ENCODE data around the gene WASF3.

The WASF3 gene

DNA sequence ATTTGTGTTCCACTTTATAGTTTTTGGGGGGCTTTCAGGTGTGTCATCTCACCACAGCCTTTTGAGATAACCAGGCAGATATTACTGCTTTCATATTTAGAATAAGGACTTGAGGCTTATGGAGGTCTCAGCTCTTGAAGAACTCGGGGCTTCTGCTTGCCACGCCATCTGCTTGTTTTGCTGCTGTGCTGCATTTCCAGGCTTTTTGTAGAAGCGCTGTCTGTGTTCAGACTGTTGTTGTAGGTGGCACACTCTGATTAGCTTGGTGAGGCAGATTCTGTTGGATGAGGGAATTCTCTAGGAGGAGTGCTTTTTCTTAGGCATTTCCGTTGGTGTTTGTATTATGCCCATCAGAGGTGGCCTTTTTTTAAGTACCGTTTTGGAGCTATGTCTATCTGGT is 57.2 kb downstream of the WASF3 start:
- no peak overlapping the region for H3K27ac ChIP-seq
- no peak for TF ChIP-seq ZFX (IDR thresholded peaks at IDR 0.05)
- TF ChIP-seq, protein P1, sequence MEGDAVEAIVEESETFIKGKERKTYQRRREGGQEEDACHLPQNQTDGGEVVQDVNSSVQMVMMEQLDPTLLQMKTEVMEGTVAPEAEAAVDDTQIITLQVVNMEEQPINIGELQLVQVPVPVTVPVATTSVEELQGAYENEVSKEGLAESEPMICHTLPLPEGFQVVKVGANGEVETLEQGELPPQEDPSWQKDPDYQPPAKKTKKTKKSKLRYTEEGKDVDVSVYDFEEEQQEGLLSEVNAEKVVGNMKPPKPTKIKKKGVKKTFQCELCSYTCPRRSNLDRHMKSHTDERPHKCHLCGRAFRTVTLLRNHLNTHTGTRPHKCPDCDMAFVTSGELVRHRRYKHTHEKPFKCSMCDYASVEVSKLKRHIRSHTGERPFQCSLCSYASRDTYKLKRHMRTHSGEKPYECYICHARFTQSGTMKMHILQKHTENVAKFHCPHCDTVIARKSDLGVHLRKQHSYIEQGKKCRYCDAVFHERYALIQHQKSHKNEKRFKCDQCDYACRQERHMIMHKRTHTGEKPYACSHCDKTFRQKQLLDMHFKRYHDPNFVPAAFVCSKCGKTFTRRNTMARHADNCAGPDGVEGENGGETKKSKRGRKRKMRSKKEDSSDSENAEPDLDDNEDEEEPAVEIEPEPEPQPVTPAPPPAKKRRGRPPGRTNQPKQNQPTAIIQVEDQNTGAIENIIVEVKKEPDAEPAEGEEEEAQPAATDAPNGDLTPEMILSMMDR (conservative IDR thresholded peaks at IDR 0.05), result no peak

DNA sequence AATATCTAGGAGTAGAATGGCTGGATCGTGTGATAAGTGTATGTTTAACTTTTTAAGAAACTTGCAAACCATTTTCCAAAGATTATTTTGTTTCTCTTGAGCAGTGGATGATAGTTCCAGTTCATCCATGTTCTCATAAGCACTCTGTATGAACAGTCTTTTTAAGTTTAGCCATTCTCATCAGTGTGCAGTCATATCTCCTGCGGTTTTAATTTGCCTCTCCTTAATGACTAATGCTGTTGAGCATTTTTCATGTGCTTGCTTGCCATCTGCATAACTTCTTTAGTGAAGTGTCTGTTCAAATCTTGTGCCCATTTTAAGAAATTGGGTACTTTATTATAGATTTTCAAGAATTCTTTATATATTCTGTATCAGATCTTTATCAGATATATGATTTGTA is 58.6 kb downstream of the WASF3 start:
- TF ChIP-seq ZFX (IDR thresholded peaks at IDR 0.05), result no peak
- TF ChIP-seq, protein P1 (conservative IDR thresholded peaks at IDR 0.05), result no peak
- no peak overlapping the region for H3K27ac ChIP-seq

DNA sequence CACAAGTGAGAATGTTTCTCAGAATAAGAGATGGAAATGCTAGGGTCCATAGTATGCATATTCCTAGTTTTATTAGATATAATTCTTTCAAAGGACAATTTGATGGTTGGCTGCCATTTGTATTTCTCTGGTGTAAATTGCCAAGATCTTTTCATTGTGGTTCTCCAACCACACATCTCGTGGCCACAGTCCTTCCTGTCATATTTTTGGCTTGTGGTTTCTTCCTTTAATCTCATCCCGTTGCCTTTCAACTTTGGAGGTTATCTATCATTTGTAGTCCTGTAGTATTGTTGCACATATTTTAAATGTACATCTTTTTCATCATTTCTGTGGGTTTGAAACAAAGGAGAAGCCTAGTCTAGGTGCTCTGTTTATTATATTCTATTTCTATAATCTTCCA is 61.2 kb downstream of the WASF3 start:
- no peak for TF ChIP-seq ZFX (IDR thresholded peaks at IDR 0.05)
- no peak overlapping the region for H3K27ac ChIP-seq

DNA sequence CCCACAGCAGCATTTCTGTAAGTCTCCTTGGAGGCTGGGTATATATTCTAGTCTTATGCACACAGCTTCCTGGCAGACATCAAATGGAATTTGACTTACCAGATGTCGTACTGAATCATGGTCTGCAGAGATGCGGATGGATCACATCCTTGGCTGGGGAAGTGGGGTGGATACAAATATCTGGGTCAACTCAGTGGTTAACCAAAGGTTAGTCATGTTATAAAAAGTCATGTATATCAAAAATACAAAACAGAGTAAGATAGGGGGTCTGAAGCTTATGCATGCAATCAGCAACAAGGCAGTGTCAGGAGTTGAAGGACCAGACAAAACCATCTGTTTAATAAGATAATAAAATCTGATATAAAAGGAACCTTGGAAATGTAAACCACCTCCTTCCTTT is 61.9 kb downstream of the WASF3 start:
- no peak overlapping the region for H3K27ac ChIP-seq
- TF ChIP-seq, protein P1 (conservative IDR thresholded peaks at IDR 0.05), result no peak

DNA sequence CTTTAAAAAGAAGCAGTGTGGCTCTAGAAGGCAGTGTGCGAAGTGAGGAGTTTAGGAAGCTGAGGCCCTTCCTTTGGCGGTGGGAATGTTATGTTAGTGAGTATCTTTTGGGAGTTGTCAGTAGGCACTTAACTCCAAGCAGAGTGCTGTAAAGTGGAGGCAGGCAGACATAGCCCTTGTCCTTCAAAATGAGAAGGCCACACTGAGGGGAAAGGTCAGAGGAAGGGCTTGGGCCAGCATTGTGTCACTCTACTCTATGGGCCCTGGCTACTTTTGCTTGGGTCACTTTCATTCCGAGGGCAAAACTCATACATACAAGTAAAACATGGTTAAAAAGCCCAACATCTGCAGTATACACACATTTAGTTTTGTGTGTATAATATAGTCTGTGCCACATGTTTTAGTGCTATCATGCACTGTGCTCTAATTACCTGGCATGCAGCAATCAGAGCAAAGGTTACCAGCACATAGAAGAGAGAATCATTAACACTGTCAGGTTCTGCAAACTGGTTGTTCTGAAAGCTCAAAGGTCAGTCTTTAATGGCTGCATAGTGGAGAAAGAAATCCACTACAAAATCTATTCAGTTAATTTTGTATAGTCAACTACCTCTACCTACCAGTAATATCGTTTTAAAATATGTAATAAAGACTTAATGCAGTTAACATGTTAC is 64.4 kb downstream of the WASF3 start:
- H3K27ac ChIP-seq, result no peak overlapping the region
- TF ChIP-seq, protein P1 (conservative IDR thresholded peaks at IDR 0.05), result no peak
- TF ChIP-seq ZFX (IDR thresholded peaks at IDR 0.05), result peak; percentile 31; the same call in 1 of the 2 replicates

DNA sequence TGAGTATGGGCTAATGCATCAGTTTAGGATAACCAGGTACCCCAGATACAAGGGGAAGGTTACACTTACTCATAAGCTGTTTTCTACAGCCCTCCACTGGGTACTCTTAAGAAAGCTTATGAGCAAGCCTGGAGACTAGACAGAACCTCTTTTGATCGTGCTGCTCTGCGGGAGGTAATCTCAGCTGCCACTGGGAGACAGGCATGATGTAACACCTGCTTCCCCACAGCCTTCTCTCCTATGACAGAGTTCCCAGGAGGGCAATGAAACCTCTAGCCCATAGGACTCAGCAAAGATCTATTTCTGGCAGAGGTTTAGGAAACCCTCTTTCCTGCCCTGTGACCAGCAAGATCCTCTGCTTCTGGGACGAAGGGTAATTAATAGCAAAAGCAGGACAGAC is 65.6 kb downstream of the WASF3 start:
- TF ChIP-seq ZFX (IDR thresholded peaks at IDR 0.05), result no peak
- TF ChIP-seq, protein P1 (conservative IDR thresholded peaks at IDR 0.05), result no peak
- no peak overlapping the region for H3K27ac ChIP-seq

DNA sequence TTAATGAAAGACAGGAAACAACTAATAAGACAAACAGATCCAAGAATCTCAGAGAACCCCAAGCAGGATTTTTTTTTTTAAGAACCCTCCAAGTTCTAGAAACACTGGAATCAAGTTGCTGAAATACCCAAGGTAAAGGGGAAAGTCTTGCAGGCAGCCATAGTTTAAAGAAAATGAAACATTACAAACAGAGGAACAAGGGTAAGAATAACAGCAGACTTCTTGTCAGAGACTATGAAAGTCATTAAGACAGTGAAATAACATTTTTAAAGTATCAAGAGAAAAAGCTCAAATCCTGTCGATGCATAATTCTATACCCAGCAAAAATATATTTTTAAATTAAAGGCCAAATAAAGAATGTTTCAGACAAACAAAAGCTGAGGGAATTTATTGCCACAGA is 67.1 kb downstream of the WASF3 start:
- H3K27ac ChIP-seq, result no peak overlapping the region
- TF ChIP-seq ZFX (IDR thresholded peaks at IDR 0.05), result no peak
- TF ChIP-seq, protein P1 (conservative IDR thresholded peaks at IDR 0.05), result no peak

DNA sequence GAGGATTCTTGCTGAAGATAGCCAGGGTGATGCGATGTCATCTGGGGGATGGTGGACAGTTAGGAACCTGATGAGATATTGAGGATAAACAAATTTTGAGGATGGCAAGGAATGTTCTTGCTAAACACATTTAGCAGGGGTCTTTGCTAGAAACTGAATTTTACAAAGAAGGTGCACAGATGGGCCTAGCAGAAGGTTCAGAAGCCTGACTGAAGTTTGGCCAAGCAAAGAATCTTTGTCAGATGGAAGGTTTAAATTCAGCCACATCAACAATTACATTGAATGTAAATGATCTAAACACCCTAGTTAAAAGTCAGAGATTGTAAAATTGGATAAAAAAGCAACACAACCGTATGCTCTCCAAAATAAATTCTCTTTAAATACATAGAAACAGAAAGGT is 68.8 kb downstream of the WASF3 start:
- no peak overlapping the region for H3K27ac ChIP-seq
- TF ChIP-seq ZFX (IDR thresholded peaks at IDR 0.05), result no peak
- TF ChIP-seq, protein P1 (conservative IDR thresholded peaks at IDR 0.05), result no peak
